GM12878 (cell line): ENCODE data around the gene GNAI2.

Source experiments
- ATF2 ChIP-seq: IDR thresholded peaks from 2 replicates; pipeline ENCODE4 v1.6.1; 2012; ENCODE audit warnings: low read length, inconsistent platforms
- CUX1 ChIP-seq: IDR thresholded peaks from 2 replicates; pipeline ENCODE4 v1.6.1; 2012; ENCODE audit warnings: improper control_type of control experiment, low read depth, low read length; ENCODE audit not compliant: insufficient replicate concordance
- EP300 ChIP-seq, 2 experiments: fragments of 150-350 bp in 1 of 2; IDR thresholded peaks; 2 replicates each; pipeline ENCODE4 v1.6.1; 2011 to 2012; ENCODE audit warnings: low read depth in 2 of 2, low read length in 2 of 2, borderline replicate concordance in 1 of 2, improper control_type of control experiment in 1 of 2, inconsistent platforms in 1 of 2; ENCODE audit not compliant: control insufficient read depth in 1 of 2
- POLR2AphosphoS5 ChIP-seq: IDR thresholded peaks from 2 replicates; pipeline ENCODE4 v1.6.1; 2011; ENCODE audit warnings: mild to moderate bottlenecking, low read length, inconsistent platforms
- RCOR1 ChIP-seq: conservative IDR thresholded peaks from 2 replicates; pipeline ENCODE4 v1.6.1; 2012; ENCODE audit warnings: low read depth, low read length, improper control_type of control experiment
- SKIL ChIP-seq: fragments of 450-650 bp; IDR thresholded peaks from 2 replicates; pipeline ENCODE4 v1.6.1; 2017; ENCODE audit warnings: mild to moderate bottlenecking, low read depth, inconsistent platforms; ENCODE audit not compliant: poor library complexity, severe bottlenecking
- TF ChIP-seq, protein P1 (sequence below), 3 experiments: IDR thresholded peaks in 2 of 3; conservative IDR thresholded peaks in 1 of 3; 2 replicates each; pipeline ENCODE4 v1.5.1; 2011; ENCODE audit warnings: low read depth in 3 of 3, low read length in 3 of 3, mild to moderate bottlenecking in 3 of 3, control low read depth in 2 of 3, moderate library complexity in 2 of 3, inconsistent platforms in 1 of 3, mixed read lengths in 1 of 3; ENCODE audit not compliant: control insufficient read depth in 2 of 3, insufficient read depth in 1 of 3; ENCODE audit errors: extremely low read depth in 1 of 3

- TF ChIP-seq ATF2 = no peak
- TF ChIP-seq EP300 (IDR thresholded peaks at IDR 0.05; ENCODE audit: borderline replicate concordance in 1 of 2, control insufficient read depth in 1 of 2, low read depth in 2 of 2, low read length in 2 of 2) = no peak
- TF ChIP-seq POLR2AphosphoS5 = no peak
- TF ChIP-seq, protein P1, sequence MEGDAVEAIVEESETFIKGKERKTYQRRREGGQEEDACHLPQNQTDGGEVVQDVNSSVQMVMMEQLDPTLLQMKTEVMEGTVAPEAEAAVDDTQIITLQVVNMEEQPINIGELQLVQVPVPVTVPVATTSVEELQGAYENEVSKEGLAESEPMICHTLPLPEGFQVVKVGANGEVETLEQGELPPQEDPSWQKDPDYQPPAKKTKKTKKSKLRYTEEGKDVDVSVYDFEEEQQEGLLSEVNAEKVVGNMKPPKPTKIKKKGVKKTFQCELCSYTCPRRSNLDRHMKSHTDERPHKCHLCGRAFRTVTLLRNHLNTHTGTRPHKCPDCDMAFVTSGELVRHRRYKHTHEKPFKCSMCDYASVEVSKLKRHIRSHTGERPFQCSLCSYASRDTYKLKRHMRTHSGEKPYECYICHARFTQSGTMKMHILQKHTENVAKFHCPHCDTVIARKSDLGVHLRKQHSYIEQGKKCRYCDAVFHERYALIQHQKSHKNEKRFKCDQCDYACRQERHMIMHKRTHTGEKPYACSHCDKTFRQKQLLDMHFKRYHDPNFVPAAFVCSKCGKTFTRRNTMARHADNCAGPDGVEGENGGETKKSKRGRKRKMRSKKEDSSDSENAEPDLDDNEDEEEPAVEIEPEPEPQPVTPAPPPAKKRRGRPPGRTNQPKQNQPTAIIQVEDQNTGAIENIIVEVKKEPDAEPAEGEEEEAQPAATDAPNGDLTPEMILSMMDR (IDR thresholded peaks at IDR 0.05 in 2 of 3, conservative IDR thresholded peaks at IDR 0.05 in 1 of 3; ENCODE audit: control insufficient read depth in 2 of 3, extremely low read depth in 1 of 3, insufficient read depth in 1 of 3, low read depth in 3 of 3, low read length in 3 of 3) = no peak
- no peak for TF ChIP-seq SKIL
- no peak for TF ChIP-seq CUX1
- no peak for TF ChIP-seq RCOR1
Observed at GRCh38 chr3:50254577-50255250, 18.7 kb downstream of the GNAI2 start.
